Measurements from ENCODE around the gene JAML.
"Not testable (repeated sequence)": the region's sequence is repeated elsewhere in the genome, so short reads cannot be mapped to it uniquely, and the experiment has no call there.

Gene JAML

DNA sequence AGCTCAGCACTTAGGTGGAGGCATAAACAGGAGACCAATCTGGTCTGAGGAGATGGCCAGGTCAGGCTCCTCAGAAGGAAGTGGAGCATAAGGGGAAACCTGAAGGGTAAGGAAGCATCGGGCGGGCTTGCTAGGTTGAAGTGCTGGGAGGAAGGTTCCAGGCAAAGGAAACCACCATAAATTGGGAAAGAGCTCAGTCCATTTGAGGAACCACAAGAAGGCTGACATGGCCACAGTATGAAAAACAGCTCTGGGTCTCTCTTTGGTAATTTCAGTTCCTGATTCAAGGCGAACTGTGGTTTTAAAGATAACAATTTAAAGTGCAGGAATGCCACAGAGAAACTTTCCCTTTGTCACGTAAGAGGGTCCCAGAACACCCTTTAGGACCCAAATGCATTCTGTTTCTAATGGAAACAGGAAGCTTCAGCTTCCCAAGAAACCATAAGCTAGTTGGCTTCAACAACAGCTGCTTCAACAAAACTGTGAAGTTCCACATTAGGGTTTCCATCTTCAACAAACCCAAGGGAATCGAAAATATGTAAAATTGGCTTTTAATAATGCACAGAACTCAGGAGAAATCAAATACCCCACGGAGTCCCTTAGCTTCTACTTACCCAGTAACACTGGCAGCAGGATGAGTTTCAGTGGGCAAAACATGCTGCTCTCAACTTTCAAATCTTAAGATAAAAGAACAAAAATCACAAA is 10.4 kb downstream of the JAML start:
- DNase-seq: no peak

DNA sequence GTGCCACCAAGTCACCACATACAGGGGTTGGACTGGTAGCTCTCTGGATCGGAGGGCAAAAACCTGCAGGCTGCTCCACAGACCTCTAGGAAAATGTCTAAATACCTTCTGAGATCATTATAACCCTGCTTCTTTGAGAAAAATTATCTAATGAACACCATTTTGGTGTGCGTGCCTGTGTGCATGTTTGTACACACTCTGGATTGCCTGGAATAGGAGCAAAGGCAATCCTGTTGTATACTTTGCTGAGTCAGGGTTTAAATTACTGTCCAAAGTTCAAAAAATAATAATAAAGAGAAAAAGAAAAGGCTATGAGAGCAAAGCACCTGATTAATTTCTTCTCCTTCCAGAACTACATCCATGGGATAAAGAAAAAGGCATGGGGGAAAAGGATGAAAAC is 11.0 kb downstream of the JAML start:
- no peak for DNase-seq

DNA sequence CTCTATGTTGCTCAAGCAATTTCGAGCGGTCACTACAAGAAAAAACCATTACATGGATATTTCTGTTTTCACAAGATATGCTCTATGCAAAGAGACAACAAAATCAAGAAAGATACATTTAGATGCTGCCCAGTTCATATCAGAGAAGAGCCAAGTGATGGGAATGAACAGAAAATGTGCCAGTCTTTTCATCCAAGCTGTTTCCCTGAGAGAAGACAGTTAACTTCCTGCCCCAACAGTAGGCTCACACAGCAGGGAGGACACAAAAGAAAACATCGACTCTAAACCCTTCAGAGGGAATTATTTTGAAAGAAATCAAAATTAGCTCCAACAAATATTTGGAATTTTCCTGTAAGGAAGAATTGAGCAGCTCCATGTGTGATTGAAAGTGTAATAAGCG is 11.6 kb downstream of the JAML start:
- no peak for DNase-seq

DNA sequence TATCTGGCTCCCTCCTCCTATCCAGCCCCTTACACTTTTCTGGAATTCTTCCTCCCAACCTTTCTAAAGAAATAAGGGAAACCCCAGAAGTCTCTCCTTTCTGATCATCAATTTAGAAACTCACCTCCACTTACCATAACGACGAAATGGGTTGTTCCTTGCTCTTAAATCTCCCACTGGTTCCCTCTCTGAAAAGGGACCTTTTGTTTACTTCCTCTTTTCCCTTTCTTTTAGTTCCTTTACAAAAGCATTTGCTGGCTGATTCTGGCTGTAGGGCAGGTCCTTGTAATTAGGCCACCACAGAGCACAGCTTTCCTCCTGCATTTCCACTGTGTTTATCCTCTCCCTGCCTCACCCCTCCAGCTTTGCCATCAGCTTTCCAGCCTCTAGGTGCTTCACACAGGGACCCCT is 12.0 kb downstream of the JAML start:
- DNase-seq: no peak

DNA sequence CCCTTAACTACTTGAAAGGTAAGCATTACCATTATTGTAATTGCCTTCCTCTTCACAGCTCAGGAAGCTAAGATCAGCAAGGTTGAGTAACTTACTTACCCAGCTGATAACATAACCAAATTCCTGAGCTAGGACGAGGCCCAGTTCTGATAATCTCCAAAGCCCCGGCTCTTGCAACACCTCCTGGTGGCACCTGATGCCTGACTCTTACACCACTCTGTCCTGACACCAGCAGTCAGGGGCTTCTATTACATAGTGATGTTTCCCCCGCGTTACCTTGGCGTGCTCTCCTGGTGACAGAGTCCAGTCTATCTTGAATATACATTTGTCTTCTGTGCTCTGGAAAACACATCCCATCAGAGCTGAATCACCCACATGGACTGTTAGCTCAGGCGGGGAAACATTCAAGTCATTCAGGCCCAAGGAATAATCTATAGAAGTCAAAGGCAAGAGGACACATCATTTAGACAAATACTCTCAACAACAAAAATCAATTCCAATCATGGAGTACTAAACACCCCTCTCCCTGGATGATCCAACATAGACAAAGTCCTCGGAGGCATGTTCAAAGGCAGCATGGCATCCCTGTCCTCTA is 12.6 kb downstream of the JAML start:
- DNase-seq: no peak

DNA sequence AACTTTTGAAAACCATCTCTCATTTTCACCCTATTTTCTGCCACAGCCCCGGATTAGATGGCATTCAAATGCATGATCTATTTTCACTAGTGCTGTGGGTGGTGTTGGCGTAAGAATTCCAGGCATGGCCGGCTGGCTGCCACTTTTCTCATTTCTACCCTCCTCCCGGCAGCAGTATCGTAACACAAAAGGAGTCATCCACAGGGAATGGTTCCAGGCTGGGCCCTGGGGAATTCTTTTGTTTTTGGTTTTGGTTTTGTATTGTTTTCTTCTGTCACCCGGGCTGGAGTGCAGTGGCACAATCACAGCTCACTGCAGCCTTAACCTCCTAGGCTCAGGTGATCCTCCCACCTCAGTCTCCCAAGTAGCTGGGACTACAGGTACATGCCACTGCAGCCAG is 13.8 kb downstream of the JAML start:
- DNase-seq: no peak

DNA sequence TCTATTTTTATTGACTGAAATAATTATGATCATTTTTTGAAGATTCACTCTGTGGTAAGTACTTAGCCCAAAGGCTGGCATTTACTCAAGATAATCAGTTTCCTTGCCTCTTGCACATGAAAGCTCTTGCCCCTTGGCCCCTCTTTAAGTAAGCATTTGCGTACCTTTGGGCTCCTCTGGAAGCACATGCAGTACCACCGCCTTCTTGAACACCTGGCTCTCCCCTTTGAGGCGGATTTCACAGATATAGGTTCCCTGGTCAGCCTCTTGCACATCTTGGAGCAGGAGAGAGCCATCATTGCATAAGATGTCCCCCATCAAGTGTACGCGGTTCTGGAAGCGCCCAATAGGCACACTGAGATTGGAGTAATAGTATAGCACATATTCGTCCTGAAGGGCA is 14.5 kb downstream of the JAML start:
- DNase-seq: no peak

DNA sequence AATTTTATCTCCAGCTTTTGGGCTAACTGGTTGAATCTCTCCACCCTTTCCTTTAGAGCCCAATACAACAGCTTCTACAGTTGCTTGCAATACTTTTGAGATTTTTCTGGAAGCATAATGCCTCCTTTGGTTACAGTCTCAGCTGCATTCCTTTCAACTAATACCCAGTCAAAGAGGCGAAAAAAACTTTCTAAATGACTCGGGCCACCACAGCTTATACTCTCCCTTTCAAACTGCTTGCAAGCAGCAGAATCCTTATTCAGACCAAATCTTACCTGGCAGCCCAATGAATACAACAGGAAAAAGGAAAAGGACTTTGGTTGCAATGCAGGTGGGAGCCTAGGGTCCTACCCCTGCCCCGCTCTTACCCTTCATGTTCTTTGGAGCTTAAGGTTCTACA is 15.8 kb downstream of the JAML start:
- DNase-seq: no peak

DNA sequence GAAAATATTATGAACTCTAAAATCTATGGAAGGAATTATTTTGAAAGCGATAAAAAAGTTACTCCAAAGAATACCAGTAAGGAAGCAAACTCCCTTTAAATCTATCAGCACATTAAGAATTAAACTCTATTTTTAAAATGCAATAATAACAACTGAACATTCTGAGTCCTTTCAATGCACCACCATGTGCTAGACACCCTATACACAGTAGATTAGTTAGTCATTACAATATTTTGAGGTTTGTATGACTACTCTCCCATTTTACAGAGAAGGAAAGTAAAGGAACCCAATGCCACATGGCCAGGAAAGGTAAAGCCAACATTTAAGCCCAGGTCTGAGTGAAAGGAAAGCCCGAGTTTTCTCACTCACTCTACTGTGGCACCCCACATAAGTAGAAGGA is 17.7 kb downstream of the JAML start:
- DNase-seq: no peak

DNA sequence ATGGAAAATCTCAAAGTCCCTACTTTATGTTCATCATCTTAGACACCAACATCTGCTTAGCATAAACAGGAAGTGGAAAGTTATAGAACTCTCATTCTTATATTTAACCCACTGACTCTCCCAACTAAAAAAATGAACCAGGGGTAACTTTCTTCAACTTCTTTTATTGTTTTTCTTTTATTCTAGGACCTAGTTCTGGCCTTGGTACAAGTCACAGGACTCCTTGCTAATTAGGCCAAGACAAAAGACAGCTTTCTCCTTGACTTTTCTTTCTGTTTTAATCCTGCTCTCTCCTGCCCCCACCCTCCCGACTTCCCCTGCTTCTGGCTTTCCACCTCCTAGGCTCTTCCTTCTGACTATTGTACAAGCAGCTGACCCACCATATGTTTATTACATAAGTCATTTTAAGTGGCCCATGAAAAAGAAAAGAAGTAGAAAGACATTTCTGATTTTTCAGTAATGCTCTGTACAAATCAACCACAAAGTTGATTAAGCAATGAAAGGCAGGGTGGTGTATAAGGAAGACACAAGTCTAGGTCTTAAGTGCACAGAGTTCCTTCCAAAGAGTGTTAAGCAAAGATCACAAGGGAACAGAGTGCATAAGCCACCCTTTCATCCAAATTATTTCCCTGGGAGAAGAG is 18.3 kb downstream of the JAML start:
- DNase-seq: no peak

DNA sequence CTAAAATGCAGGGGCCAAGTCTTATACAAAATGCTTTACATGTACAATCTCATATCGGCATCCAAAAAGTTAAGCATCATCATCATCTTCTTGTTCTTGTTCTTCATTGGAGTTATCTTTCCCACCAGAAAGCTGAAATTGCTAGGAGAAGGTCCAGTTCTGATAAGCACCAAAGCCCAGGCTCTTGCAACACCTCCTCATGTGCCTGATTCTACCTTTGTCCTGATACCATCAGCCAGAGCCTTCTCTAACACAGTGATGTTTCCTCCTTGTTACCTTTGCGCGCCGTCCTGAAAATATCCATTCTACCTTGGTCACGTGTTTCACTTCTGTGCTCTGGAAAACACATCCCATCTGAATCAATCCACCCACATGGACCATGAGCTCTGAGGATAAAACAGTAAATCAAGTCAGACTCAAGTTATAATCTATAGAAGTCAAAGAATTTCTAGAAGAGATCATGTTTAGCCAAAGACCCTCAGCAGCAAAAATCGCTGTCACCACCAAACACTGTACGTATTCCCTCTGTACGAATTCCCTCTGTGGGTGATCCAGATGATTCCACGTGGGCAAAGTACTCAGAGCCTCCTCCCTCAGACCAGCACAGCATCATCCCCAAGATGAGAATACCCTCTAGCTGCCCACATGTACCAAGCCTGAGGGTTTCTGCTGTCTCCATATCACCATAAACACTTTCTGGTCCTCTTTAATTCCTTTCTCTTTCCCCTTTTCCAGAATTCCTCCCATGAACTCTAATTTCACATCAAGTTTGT is 19.0 kb downstream of the JAML start:
- no peak for DNase-seq

DNA sequence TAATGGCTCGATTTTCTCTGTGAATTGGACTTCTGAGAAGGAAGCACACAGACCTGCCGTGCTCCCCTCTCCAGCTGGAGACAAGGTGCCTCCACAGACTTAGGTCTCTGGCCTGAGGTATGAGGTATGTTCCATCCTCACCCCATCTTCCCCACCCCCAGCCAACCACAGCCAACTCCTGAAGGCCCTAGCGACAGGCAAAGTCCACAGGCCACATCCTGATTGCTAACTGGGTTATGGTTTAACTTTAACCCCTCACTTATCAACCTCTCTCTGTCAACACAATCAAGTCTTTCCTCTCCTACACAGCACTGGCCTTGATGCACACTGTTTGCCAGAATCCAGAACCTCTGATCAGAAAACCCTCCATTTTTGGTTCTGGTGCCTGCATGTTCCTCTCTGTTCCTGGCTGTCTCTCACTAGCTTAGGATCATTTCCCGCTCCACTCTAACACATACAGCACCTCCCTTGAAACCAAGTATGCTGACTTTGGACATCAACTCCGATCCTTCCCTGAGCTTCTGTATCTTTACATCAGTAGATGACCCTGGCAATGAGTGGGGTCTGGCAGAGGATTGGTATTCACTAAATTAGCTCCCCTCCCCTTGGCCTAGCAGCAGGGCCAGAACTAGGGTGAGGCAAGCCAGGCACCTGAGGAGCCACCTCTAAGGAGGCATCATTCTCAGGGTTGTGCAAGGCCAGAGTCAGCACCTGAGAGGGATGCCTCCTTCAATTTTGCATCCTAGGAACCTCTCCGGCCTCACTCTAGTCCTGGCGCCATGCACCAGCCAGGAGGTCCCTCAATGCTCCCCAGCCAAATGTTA is 22.0 kb downstream of the JAML start:
- no peak for DNase-seq

DNA sequence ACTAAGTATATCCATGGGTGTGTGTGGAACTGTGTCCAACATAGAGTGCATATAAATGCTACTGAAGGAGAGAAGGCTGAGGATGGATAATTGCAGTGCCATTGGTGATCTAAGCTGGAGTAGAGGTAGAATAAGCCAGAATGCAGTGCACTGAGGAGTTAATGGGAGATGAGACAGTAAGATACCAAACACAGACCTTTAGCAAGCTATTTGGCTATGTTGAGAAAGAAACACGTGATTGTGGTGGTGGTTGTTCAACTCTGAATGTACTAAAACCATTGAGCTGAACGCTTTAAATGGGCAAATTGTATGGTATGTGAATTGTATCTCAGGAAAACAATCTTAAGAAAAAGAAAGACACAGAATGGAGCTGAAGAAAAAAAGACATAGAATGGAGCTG is 22.8 kb downstream of the JAML start:
- DNase-seq: no peak

DNA sequence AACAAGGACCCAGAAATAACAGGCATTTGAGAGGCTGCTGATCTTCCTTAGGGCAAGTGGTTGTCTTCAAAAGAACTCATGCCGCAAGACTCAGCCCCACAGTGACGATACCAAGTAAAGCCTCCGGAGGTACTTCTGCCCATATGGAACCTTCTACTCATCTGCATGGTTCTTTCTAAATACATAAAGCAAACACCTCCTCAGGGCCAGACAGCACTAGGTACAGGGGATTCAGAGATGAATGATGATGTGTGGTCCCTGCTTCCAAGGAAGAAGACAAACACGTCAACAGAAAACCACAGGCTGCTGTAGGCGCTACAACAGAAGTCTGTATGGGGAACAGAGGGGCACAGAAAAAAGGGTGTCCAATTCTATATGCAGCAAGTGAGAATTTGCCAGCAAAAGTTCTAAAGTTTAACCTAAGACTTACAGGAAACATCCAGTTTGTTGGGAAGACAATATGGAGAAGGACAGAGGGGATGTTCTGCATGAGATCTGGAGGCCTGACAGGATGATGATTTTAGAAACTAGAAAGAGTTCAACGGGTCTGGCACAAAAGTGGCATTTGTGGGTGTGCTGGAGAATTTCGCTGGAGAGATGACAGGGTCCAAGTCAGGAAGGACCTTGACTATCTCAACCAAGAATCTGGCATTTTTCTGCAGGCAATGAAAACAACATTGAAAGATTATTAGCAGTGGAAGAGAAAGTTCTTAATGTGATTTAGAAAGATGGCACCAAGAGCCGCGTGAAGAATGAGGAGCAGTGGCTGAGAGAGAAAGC is 23.7 kb downstream of the JAML start:
- no peak for DNase-seq

DNA sequence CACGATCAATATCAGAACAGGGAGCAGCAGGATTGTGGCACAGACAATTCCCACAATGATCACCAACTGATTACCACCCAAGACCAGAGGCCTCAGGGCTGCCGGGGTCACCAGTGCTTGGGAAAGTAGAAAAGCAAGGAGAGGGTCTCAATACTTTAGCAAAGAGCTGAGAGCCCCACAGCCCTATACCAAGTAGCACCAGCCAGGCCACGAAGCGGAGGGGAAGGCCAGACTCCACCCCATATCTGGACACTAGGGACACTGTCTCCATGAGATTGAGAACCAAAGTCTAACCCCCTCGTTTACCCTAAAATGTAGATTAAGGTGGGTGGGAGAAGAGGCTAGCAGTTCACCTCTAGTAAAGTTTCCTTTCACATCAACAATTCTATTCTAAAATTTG is 24.3 kb downstream of the JAML start:
- DNase-seq: no peak

DNA sequence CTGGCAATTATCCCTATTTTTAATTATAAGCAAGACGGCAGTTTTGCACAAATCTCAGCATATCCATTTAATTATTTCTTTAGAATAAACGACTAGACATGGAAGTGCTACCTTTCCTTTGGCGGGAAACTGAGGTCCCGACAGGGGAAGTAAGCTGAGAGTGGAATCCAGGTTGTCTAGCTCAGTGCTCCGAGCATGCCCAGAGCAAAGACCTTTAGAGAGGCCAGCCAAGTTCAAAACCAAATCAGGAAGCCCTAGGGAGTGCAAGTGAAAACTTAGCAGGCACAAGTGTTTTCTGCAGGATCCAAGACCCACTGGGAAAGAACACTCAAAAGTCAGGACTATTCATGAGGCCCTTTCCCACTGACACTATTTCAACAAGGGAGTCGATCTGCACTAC is 25.7 kb downstream of the JAML start:
- no peak for DNase-seq

DNA sequence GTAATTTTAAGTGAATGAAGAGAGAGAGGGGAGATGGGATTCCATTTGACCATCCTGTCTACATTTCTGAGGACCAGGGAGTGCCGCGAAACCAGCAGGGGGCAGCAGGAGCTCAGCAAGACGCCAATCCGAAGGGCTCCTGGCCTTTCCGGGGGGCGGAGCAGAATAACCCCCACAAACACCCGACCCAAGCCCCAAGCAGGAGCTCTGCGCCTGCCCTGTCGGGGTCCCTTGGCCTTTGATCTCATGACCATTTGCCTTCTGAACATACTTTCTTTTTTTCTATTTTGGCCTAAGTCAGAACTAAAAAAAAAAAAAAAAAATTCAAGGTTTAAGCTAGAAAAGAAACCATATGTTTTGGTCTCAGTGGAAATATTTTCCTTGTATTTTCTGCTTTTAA is 26.4 kb downstream of the JAML start:
- peak; percentile 5 for DNase-seq

DNA sequence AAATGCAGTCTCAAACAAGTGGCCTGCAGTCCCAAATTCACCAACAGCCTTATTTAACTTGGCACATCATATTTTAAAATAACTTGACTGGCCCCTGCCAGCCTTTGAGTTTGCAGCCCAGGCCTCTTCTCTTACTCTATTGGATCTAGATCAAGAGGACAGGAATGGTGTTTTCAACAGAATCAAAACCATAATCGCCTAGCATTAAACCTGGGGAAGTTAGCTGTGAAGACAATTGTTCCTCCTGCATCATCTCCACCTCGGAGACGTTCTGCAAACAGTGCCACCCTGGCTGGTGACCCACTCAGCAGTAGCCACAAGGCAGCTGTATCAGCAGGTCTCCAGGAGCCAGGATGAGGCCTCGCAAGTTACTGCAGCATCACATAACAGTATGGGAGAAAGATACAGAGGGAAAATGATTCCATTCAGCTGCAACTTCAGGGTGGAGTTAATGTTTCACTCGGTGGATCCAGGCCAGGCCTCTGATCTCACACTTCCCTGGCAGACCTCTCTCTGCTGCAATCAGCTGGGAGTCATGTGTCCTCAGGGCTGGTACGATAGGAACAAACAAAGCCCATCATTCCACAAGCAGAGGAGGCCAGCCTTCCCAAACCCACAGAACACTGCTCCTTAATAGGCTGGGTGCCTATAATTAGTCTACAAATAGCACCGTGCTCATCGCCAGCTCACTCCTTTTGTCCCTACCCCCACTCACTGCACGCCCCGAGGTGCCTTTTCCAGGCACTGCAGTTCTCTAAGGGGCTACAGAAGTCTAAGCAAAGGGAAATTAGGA is 29.8 kb downstream of the JAML start:
- peak; percentile 56 for DNase-seq

DNA sequence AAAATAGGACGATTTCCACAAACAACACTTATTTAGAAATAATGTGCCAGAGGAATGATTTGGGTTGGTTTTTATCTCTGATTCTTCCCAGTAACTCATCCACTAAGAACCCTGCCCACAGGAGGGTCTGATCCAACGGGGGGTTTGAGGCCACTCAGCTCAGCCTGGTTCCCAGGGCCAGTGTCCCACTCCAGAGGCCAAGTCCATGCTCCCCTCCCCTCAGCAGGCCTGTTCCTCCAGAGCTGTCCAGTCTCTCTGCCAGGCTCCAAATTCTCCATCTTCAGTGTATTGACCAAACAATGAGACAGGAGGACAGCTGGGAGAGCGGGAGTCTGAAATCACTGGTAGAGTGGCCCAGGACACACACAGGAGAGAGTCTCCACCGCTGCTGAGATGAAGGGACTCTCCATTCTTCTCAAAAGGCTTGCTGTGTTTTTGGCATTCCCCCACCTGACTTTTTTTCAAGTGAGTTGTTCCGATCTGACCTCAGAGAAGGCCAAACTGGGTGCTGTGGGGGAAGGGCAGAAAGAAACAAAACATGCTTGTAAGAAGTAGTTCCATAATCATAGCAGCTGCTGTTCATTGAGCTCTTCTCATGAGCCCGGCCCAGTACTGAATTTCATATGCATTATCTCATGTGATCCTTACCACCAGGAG is 30.8 kb downstream of the JAML start:
- DNase-seq: no peak

DNA sequence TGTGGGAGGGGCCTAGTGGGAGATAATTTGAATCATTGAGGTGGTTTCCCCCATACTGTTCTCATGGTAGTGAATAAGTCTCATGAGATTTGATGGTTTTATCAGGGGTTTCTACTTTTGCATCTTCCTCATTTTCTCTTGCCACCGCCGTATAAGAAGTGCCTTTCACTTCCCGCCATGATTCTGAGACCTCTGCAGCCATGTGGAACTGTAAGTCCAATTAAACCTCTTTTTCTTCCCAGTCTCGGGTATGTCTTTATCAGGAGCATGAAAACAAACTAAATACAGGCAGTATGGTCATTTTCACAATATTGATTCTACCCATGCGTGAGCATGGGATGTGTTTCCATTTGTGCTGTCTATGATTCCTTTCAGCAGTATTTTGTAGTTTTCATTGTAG is 32.0 kb downstream of the JAML start:
- DNase-seq: not testable (repeated sequence)

Data from NCI-H1417 treated with DMSO at 0.1 percent for 48 hours (cell line).